ENCODE results near the gene ZBTB44.

Gene ZBTB44

GRCh38 chr11:130183878-130184610, 130.7 kb downstream of the ZBTB44 start:
- H3K4me2 ChIP-seq (ENCODE audit: low read length), result no peak overlapping the region
- H3K27me3 ChIP-seq (ENCODE audit: control insufficient read depth, insufficient read depth, low read length), result no peaks in the 10 kb centered on the region
- TF ChIP-seq CTCF (IDR thresholded peaks at IDR 0.05), result no peak
- H3K4me1 ChIP-seq, result peaks cover 20% of the 10 kb centered on the region
- no peak overlapping the region for H3K9ac ChIP-seq
- H3K4me3 ChIP-seq (ENCODE audit: low read depth, low read length), result no peak overlapping the region
- no peak overlapping the region for H3K27ac ChIP-seq
- H3K9me3 ChIP-seq (ENCODE audit: control insufficient read depth, low read length), result no peaks in the 10 kb centered on the region
- peaks cover 7% of the 10 kb centered on the region for H3K79me2 ChIP-seq
- no peaks in the 10 kb centered on the region for H3K36me3 ChIP-seq (ENCODE audit: control insufficient read depth, insufficient read depth, low read length)
- H2AFZ ChIP-seq, result no peak overlapping the region

- H3K27ac ChIP-seq, result peak overlapping the region; percentile 91
- no peaks in the 10 kb centered on the region for H3K27me3 ChIP-seq (ENCODE audit: control insufficient read depth, insufficient read depth, low read length)
- H3K9me3 ChIP-seq (ENCODE audit: control insufficient read depth, low read length), result no peaks in the 10 kb centered on the region
- peak overlapping the region; percentile 65 for H3K4me2 ChIP-seq (ENCODE audit: low read length)
- peak overlapping the region; percentile 68 for H2AFZ ChIP-seq
- H3K36me3 ChIP-seq (ENCODE audit: control insufficient read depth, insufficient read depth, low read length), result no peaks in the 10 kb centered on the region
- H3K4me3 ChIP-seq (ENCODE audit: low read depth, low read length), result peak overlapping the region; percentile 29
- no peak overlapping the region for H3K9ac ChIP-seq
- H3K79me2 ChIP-seq, result peaks cover 2% of the 10 kb centered on the region
- TF ChIP-seq CTCF (IDR thresholded peaks at IDR 0.05), result no peak
- H3K4me1 ChIP-seq, result peaks cover 30% of the 10 kb centered on the region
Observed at GRCh38 chr11:130181295-130182272, 133.1 kb downstream of the ZBTB44 start.

GRCh38 chr11:130180896-130181294, 133.8 kb downstream of the ZBTB44 start:
- no peak for TF ChIP-seq CTCF (IDR thresholded peaks at IDR 0.05)
- H2AFZ ChIP-seq, result no peak overlapping the region
- H3K9me3 ChIP-seq (ENCODE audit: control insufficient read depth, low read length), result no peaks in the 10 kb centered on the region
- peaks cover under 1% of the 10 kb centered on the region for H3K79me2 ChIP-seq
- H3K27ac ChIP-seq, result peak overlapping the region; percentile 91
- no peaks in the 10 kb centered on the region for H3K27me3 ChIP-seq (ENCODE audit: control insufficient read depth, insufficient read depth, low read length)
- H3K36me3 ChIP-seq (ENCODE audit: control insufficient read depth, insufficient read depth, low read length), result no peaks in the 10 kb centered on the region
- H3K9ac ChIP-seq, result no peak overlapping the region
- H3K4me1 ChIP-seq, result peaks cover 30% of the 10 kb centered on the region
- H3K4me3 ChIP-seq (ENCODE audit: low read depth, low read length), result peak overlapping the region; percentile 29
- H3K4me2 ChIP-seq (ENCODE audit: low read length), result peak overlapping the region; percentile 65

GRCh38 chr11:130180491-130180890, 134.2 kb downstream of the ZBTB44 start:
- TF ChIP-seq CTCF (IDR thresholded peaks at IDR 0.05), result no peak
- peak overlapping the region; percentile 91 for H3K27ac ChIP-seq
- no peaks in the 10 kb centered on the region for H3K36me3 ChIP-seq (ENCODE audit: control insufficient read depth, insufficient read depth, low read length)
- peak overlapping the region; percentile 50 for H2AFZ ChIP-seq
- H3K4me3 ChIP-seq (ENCODE audit: low read depth, low read length), result peak overlapping the region; percentile 29
- no peaks in the 10 kb centered on the region for H3K79me2 ChIP-seq
- no peaks in the 10 kb centered on the region for H3K27me3 ChIP-seq (ENCODE audit: control insufficient read depth, insufficient read depth, low read length)
- peaks cover 30% of the 10 kb centered on the region for H3K4me1 ChIP-seq
- peak overlapping the region; percentile 65 for H3K4me2 ChIP-seq (ENCODE audit: low read length)
- no peaks in the 10 kb centered on the region for H3K9me3 ChIP-seq (ENCODE audit: control insufficient read depth, low read length)
- no peak overlapping the region for H3K9ac ChIP-seq
